GM15510 (cell line): ENCODE data around the gene POPDC3.

Experiments used
- POLR2A ChIP-seq: IDR thresholded peaks from 3 replicates; pipeline ENCODE4 v1.6.1; 2011; ENCODE audit warnings: borderline replicate concordance; ENCODE audit not compliant: insufficient read length; ENCODE audit errors: extremely low read depth

The POPDC3 gene

GRCh38 chr6:105167914-105168313 is 11.9 kb downstream of the POPDC3 start:
- TF ChIP-seq POLR2A, result no peak

GRCh38 chr6:105164418-105164817 is 15.4 kb downstream of the POPDC3 start:
- no peak for TF ChIP-seq POLR2A

- TF ChIP-seq POLR2A, result no peak
Observed at GRCh38 chr6:105163183-105163582, 16.6 kb downstream of the POPDC3 start.

GRCh38 chr6:105162377-105162776 is 17.4 kb downstream of the POPDC3 start:
- TF ChIP-seq POLR2A, result no peak

GRCh38 chr6:105161421-105161820 is 18.4 kb downstream of the POPDC3 start:
- no peak for TF ChIP-seq POLR2A

GRCh38 chr6:105153676-105154075 is 26.1 kb downstream of the POPDC3 start:
- TF ChIP-seq POLR2A, result no peak

GRCh38 chr6:105152880-105153279 is 26.9 kb downstream of the POPDC3 start:
- TF ChIP-seq POLR2A, result no peak

GRCh38 chr6:105151644-105152043 is 28.2 kb downstream of the POPDC3 start:
- no peak for TF ChIP-seq POLR2A

GRCh38 chr6:105138141-105138540 is 41.7 kb downstream of the POPDC3 start:
- no peak for TF ChIP-seq POLR2A

- no peak for TF ChIP-seq POLR2A
Observed at GRCh38 chr6:105137388-105137787, 42.4 kb downstream of the POPDC3 start.

- TF ChIP-seq POLR2A, result no peak
Observed at GRCh38 chr6:105136431-105137350, 43.1 kb downstream of the POPDC3 start.

GRCh38 chr6:105135907-105136430 is 43.8 kb downstream of the POPDC3 start:
- TF ChIP-seq POLR2A, result no peak

GRCh38 chr6:105135056-105135455 is 44.8 kb downstream of the POPDC3 start:
- no peak for TF ChIP-seq POLR2A

- TF ChIP-seq POLR2A, result no peak
Observed at GRCh38 chr6:105122717-105123116, 57.1 kb downstream of the POPDC3 start.

- no peak for TF ChIP-seq POLR2A
Observed at GRCh38 chr6:105121981-105122380, 57.8 kb downstream of the POPDC3 start.

- TF ChIP-seq POLR2A, result no peak
Observed at GRCh38 chr6:105120570-105120969, 59.2 kb downstream of the POPDC3 start.

- no peak for TF ChIP-seq POLR2A
Observed at GRCh38 chr6:105116150-105116549, 63.7 kb downstream of the POPDC3 start.

- TF ChIP-seq POLR2A, result no peak
Observed at GRCh38 chr6:105113422-105113821, 66.4 kb downstream of the POPDC3 start.
